Thymus (tissue), 11 donors: ENCODE measurements around the gene LDLR. TPM values are rescaled to one million over a fixed set of nuclear protein-coding genes. Genes with fewer than 3 reads are reported as not detected.
"Not testable (repeated sequence)": the region's sequence is repeated elsewhere in the genome, so short reads cannot be mapped to it uniquely, and the experiment has no call there.

ENCODE experiments used
- DNase-seq, 9 donors: peaks; one replicate each; pipeline ENCODE4 v3.0.0-alpha.2; 2013; ENCODE audit warnings: low spot score in 9 of 9, low read depth in 6 of 9, missing footprints in 1 of 9
- H3K27ac ChIP-seq, 2 donors: one replicate each; pipeline ENCODE4 v1.5.1; 2013; ENCODE audit warnings: control low read depth in 1 of 2, low read depth in 1 of 2, low read length in 1 of 2, mild to moderate bottlenecking in 1 of 2, moderate library complexity in 1 of 2
- H3K27me3 ChIP-seq, 2 donors: one replicate each; pipeline ENCODE4 v1.5.1; 2013; ENCODE audit warnings: low read length in 1 of 2; ENCODE audit not compliant: control insufficient read depth in 2 of 2, insufficient read depth in 1 of 2
- H3K36me3 ChIP-seq, 2 donors: one replicate each; pipeline ENCODE4 v1.5.1; 2013; ENCODE audit warnings: low read length in 1 of 2, mild to moderate bottlenecking in 1 of 2, moderate library complexity in 1 of 2; ENCODE audit not compliant: control insufficient read depth in 2 of 2, insufficient read depth in 2 of 2
- H3K4me1 ChIP-seq, 2 donors: one replicate each; pipeline ENCODE4 v1.5.1; 2013; ENCODE audit warnings: low read length in 2 of 2; ENCODE audit not compliant: control insufficient read depth in 2 of 2, insufficient read depth in 2 of 2
- H3K4me3 ChIP-seq, 2 donors: one replicate each; pipeline ENCODE4 v1.5.1; 2013; ENCODE audit warnings: low read length in 2 of 2, control low read depth in 1 of 2, mild to moderate bottlenecking in 1 of 2
- H3K9me3 ChIP-seq, 2 donors: one replicate each; pipeline ENCODE4 v1.5.1; 2013; ENCODE audit warnings: low read length in 1 of 2, mild to moderate bottlenecking in 1 of 2; ENCODE audit not compliant: control insufficient read depth in 2 of 2, insufficient read depth in 1 of 2
- WGBS: extraction: QIAGEN DNeasy Blood & Tissue Kit; methylation state at CpG from one replicate; pipeline ENCODE4 v1.1.7; 2013; 5-methylcytosine and 5-hydroxymethylcytosine counted together
- polyA plus RNA-seq: library from polyadenylated mRNA; stranded (reverse); fragments of 200-250 nt; gene quantifications from one replicate; pipeline ENCODE4 v1.2.3, GENCODE V29; 2013
- total RNA-seq: library from RNA; stranded (reverse); fragments of 120-200 nt; gene quantifications from one replicate; pipeline ENCODE4 v1.2.4, GENCODE V29; 2013
- donor health status: healthy.

The LDLR gene
- total and polyA plus RNA-seq, 2 donors, result 7.0 to 7.5 TPM

GRCh38 chr19:11175920-11176319 lies 86.7 kb downstream of the LDLR start:
- Histone ChIP-seq H3K4me3 (no peak overlapping the region), H3K36me3 (peaks cover 0 to 9% of the 10 kb centered on the region in 2 donors), H3K27ac (no peak overlapping the region), H3K4me1 (peaks cover 0 to 4% of the 10 kb centered on the region in 2 donors), H3K27me3 (no peaks in the 10 kb centered on the region), H3K9me3 (no peaks in the 10 kb centered on the region)
- 97% methylated on average over 7 of the region's 7 CpGs for WGBS
- no peak for DNase-seq

DNA sequence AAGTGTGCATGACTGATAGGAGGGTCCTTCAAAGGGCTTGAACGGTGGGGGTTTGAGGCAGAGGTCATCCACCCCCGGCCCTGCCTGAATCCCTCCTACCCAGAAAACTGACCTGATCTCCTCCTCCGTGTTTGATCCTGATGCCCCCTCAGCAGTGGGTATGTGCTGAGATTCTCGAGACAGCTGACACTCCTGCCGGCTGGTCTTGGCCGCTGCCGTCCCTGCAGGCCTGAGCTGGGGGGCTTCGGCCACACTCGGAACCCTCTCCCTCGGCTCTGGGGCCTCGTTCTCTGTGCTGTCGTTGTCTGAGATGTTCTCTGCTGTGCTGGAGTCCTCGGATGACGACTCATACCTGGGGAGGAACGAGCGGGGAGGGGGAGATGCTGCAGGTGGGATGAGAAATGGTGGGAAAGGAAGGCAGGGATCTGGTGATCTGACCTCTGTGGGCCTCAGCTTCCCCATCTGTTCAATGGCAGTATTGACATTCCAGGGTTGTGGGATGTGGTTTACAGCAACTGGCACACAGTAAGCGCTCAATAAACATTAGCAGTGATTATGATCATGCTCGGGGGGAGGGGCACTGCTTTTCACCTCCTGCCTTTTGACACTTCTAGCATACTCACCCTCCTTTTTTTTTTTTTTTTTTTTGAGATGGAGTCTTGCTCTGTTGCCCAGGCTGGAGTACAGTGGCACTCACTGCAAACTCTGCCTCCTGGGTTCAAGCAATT lies 87.4 kb downstream of the LDLR start:
- Histone ChIP-seq H3K4me1 (peaks cover 0 to 4% of the 10 kb centered on the region in 2 donors), H3K27ac (no peak overlapping the region), H3K4me3 (no peak overlapping the region), H3K36me3 (peaks cover 0 to 9% of the 10 kb centered on the region in 2 donors), H3K9me3 (no peaks in the 10 kb centered on the region), H3K27me3 (no peaks in the 10 kb centered on the region)
- 98% methylated on average over 18 of the region's 18 CpGs for WGBS
- DNase-seq, result no peak

GRCh38 chr19:11177592-11177991 lies 88.3 kb downstream of the LDLR start:
- H3K9me3 ChIP-seq, result no peaks in the 10 kb centered on the region
- no peak for DNase-seq
- no peaks in the 10 kb centered on the region for H3K27me3 ChIP-seq
- no peak overlapping the region for H3K4me3 ChIP-seq
- H3K27ac ChIP-seq, result no peak overlapping the region
- WGBS, result 96% methylated on average over 9 of the region's 9 CpGs
- peaks cover 0 to 9% of the 10 kb centered on the region in 2 donors for H3K36me3 ChIP-seq
- H3K4me1 ChIP-seq, result peaks cover 0 to 4% of the 10 kb centered on the region in 2 donors

DNA sequence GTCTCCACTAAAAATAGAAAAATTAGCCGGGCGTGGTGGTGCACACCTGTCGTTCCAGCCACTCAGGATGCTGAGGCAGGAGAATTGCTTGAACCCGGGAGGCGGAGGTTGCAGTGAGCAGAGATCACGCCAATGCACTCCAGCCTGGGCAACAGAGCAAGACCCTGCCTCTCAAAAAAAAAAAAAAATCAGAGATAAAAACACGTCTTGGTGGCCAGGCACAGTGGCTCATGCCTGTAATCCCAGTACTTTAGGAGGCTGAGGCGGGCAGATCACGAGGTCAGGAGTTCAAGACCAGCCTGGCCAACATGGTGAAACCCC lies 89.8 kb downstream of the LDLR start:
- H3K27ac ChIP-seq, DNase-seq, H3K36me3 ChIP-seq, H3K9me3 ChIP-seq, H3K27me3 ChIP-seq, H3K4me1 ChIP-seq, H3K4me3 ChIP-seq: not testable (repeated sequence)
- 96% methylated on average over 9 of the region's 9 CpGs for WGBS

DNA sequence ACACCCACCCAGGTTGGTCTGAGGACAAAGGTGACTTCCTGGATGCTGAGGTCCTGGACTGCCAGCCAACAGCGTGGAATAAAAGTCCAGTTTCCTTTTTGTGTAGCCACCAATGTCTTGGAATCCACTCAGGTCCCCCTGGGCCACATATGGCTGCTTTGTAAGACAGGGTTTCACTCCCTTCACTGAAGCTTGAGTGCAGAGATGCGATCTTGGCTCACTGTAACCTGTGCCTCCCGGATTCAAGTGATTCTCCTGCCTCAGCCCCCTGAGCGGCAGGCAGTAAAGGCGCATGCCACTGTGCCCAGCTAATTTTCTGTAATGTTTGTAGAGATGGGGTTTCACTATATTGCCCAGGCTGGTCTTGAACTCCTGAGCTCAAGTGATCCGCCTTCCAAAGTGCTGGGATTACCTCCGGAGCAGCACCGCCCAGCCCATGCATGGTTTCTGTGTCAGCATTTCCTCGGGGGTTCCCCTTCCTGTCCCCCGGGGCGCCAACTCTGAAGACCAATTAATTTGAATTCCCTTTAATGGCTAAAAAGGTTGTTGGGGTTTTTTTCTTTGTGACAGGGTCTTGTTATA lies 90.5 kb downstream of the LDLR start:
- Histone ChIP-seq H3K4me3 (no peak overlapping the region), H3K27me3 (no peaks in the 10 kb centered on the region), H3K4me1 (peaks cover 0 to 4% of the 10 kb centered on the region in 2 donors), H3K9me3 (no peaks in the 10 kb centered on the region), H3K27ac (no peak overlapping the region), H3K36me3 (peaks cover 0 to 9% of the 10 kb centered on the region in 2 donors)
- WGBS, result 72% methylated on average over 11 of the region's 11 CpGs
- no peak for DNase-seq

- 92% methylated on average over 8 of the region's 8 CpGs for WGBS
- Histone ChIP-seq H3K36me3 (peaks cover 0 to 9% of the 10 kb centered on the region in 2 donors), H3K9me3 (no peaks in the 10 kb centered on the region), H3K4me3 (no peak overlapping the region), H3K27ac (no peak overlapping the region), H3K4me1 (peaks cover 0 to 4% of the 10 kb centered on the region in 2 donors), H3K27me3 (no peaks in the 10 kb centered on the region)
- no peak for DNase-seq
Measured at GRCh38 chr19:11180346-11180745, 91.1 kb downstream of the LDLR start.

- not testable (repeated sequence) for H3K9me3 ChIP-seq, H3K36me3 ChIP-seq, DNase-seq, H3K4me3 ChIP-seq, H3K27ac ChIP-seq, H3K27me3 ChIP-seq, H3K4me1 ChIP-seq
- 92% methylated on average over 8 of the region's 8 CpGs for WGBS
Measured at GRCh38 chr19:11180975-11181374, 91.7 kb downstream of the LDLR start.

DNA sequence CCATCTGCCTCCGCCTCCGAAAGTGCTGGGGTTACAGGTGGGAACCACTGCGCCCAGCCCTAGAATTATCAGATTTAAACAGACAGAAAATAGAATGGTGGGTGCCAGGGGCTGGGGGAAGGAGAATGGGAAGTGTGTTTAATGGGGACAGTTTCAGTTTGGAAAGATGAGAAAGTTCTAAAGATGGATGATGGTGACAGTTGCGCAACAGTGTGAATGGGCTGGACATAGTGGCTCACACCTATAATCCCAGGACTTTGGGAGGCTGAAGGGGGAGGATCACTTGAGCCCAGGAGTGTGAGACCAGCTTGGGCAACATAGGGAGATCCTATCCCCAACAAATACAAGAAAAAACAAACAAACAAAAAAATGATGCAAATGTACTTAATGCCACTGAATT lies 92.2 kb downstream of the LDLR start:
- H3K4me1 ChIP-seq, result peaks cover 0 to 4% of the 10 kb centered on the region in 2 donors
- no peaks in the 10 kb centered on the region for H3K9me3 ChIP-seq
- no peak overlapping the region for H3K27ac ChIP-seq
- no peak for DNase-seq
- no peaks in the 10 kb centered on the region for H3K27me3 ChIP-seq
- H3K36me3 ChIP-seq, result peaks cover 0 to 6% of the 10 kb centered on the region in 2 donors
- H3K4me3 ChIP-seq, result no peak overlapping the region
- WGBS, result 96% methylated on average over 4 of the region's 4 CpGs
